ENCODE results near the gene WIPI1. TPM values are rescaled to one million over a fixed set of nuclear protein-coding genes. Genes with fewer than 3 reads are reported as not detected.
A peak's percentile ranks its signal among the peaks of the same experiment; 100 is the strongest.

WIPI1 gene
- total RNA-seq, 4 donors from 2014 or later, result 62.6 to 313 (median 97.1) TPM

- WGBS, 2 donors (ENCODE audit: low coverage in 1 of 2), result 45 to 46% methylated on average over 6 of the region's 6 CpGs
- TF ChIP-seq CTCF (IDR thresholded peaks at IDR 0.05) (peak in 1 of 5 experiments; percentile 5), POLR2A (IDR thresholded peaks at IDR 0.05) (no peak), EP300 (IDR thresholded peaks at IDR 0.05; ENCODE audit: low read depth) (no peak)
- Histone ChIP-seq H3K4me3 (no peak overlapping the region), H3K9me3 (no peaks in the 10 kb centered on the region), H3K4me1 (peaks cover 3 to 13% (median 4%) of the 10 kb centered on the region in 4 donors), H3K27me3 (no peaks in the 10 kb centered on the region), H3K36me3 (no peaks in the 10 kb centered on the region), H3K27ac (no peak overlapping the region)
- no peak for DNase-seq
- in situ Hi-C loops (cut with MboI; ENCODE audit: low pct_ligation_motif_present in 1 of 4, low pct_unique_long_range_greater_than_20kb in 1 of 4, low sequenced_read_pairs in 3 of 4) (loop anchor here in 3 of 4 donors (5.0 to 25.0 kb wide), 4 partner anchors 199 to 301 kb away; no protein-coding TSS in a partner anchor), intact Hi-C loops (cut with DNase I; ENCODE audit: low total_unique reads) (loop anchor here (5.0 to 10.0 kb wide), 2 partner anchors 201 to 289 kb away; no protein-coding TSS in a partner anchor)
Measured at GRCh38 chr17:68463211-68464019, 6.1 kb upstream of the WIPI1 start.

DNA sequence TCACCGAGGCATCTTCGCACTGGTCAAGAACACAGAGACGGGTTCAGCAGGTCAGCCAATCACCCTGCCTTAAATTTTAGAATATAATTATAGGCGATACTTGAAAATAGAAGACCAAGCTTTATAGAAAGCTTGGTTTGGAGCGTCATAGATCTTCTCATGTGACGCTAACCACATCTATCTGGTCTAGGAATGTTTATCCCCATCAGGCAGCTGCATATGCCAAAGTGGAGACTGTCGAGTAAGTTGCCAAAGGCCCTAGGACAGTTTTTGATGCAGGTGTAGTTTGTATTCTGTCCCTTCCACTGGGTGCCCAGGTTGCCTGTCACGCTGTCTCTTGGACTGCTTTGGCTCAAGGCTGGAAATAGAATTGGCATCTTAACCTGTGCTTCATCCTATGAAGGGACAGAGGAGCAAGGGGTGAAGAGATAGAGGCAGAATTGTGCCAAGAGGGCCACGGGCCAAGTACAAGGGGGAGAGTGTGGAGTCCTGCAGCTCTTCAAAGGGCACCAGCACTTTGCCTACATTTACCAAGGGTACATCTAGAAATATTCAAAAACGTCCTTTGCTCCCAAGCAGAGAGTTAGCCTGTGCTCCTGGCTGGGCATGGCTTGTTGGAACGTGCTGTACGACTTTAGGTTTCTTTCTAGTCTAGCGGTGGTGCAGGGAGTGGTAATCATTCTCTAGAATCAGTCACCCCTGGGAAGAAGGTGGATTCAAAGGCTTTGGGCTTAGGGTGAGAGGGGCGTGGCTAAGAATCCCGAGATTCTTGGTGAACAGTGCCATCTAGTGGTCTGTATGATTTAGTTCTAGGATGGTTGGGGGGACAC lies 5.3 kb upstream of the WIPI1 start:
- Histone ChIP-seq H3K4me3 (no peak overlapping the region), H3K9me3 (no peaks in the 10 kb centered on the region), H3K27me3 (no peaks in the 10 kb centered on the region), H3K4me1 (peaks cover 6 to 17% (median 9%) of the 10 kb centered on the region in 4 donors), H3K36me3 (no peaks in the 10 kb centered on the region), H3K27ac (no peak overlapping the region)
- peak; percentile 73 for DNase-seq
- in situ Hi-C loops (cut with MboI; ENCODE audit: low pct_ligation_motif_present in 1 of 4, low pct_unique_long_range_greater_than_20kb in 1 of 4, low sequenced_read_pairs in 3 of 4) (loop anchor here in 3 of 4 donors (5.0 to 25.0 kb wide), 4 partner anchors 198 to 300 kb away; no protein-coding TSS in a partner anchor), intact Hi-C loops (cut with DNase I; ENCODE audit: low total_unique reads) (loop anchor here (5.0 to 10.0 kb wide), 2 partner anchors 200 to 288 kb away; no protein-coding TSS in a partner anchor)
- 35 to 49% methylated on average over 4 to 15 of the region's 15 CpGs for WGBS, 2 donors (ENCODE audit: low coverage in 1 of 2)
- TF ChIP-seq POLR2A (IDR thresholded peaks at IDR 0.05) (no peak), POLR2AphosphoS5 (IDR thresholded peaks at IDR 0.05) (no peak), EP300 (IDR thresholded peaks at IDR 0.05; ENCODE audit: low read depth) (no peak), CTCF (IDR thresholded peaks at IDR 0.05) (peak; percentile 65 to 83 (median 78))

DNA sequence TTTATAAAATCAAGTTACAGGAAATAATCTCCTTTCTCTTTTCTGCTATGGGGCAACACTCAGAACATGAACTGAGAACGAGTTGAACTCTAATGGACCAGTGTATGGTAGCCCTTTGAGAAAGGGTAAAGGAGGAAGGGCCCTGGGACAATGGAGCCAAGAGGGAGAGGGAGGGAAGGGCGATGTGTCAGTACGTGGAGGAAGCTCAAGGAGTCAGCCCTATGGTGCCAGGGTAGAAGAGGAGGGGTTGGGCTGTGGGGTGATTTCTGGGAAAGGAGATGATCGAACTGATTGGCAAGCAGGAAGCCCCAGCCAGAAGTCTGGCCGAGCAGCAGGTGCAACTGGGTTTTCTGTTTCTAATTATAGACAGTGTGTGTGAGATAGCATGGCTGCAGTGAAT lies 4.3 kb upstream of the WIPI1 start:
- in situ Hi-C loops (cut with MboI; ENCODE audit: low pct_ligation_motif_present in 1 of 4, low pct_unique_long_range_greater_than_20kb in 1 of 4, low sequenced_read_pairs in 3 of 4), result loop anchor here in 3 of 4 donors (5.0 to 25.0 kb wide), 4 partner anchors 197 to 299 kb away; no protein-coding TSS in a partner anchor
- Histone ChIP-seq H3K27ac (peak overlapping the region in 1 of 4 donors; percentile 21), H3K36me3 (no peaks in the 10 kb centered on the region), H3K27me3 (no peaks in the 10 kb centered on the region), H3K4me1 (peaks cover 6 to 17% (median 10%) of the 10 kb centered on the region in 4 donors), H3K4me3 (no peak overlapping the region), H3K9me3 (no peaks in the 10 kb centered on the region)
- DNase-seq, result peak; percentile 38
- TF ChIP-seq EP300 (IDR thresholded peaks at IDR 0.05; ENCODE audit: low read depth), result no peak
- TF ChIP-seq POLR2A (IDR thresholded peaks at IDR 0.05), result no peak
- no peak for TF ChIP-seq POLR2AphosphoS5 (IDR thresholded peaks at IDR 0.05)
- no peak for TF ChIP-seq CTCF (IDR thresholded peaks at IDR 0.05)
- intact Hi-C loops (cut with DNase I; ENCODE audit: low total_unique reads), result loop anchor here (5.0 to 10.0 kb wide), 2 partner anchors 199 to 287 kb away; no protein-coding TSS in a partner anchor
- 35 to 60% methylated on average over 2 to 5 of the region's 5 CpGs for WGBS, 2 donors (ENCODE audit: low coverage in 1 of 2)
